Mesenchymal stem cell (in vitro differentiated cells and primary cell): Measurements from ENCODE around the gene ABCG1.

Experiments
- DNase-seq: peaks from one replicate; pipeline ENCODE4 v3.0.0-alpha.2; 2013
- H2AFZ ChIP-seq: one replicate; pipeline ENCODE4 v1.6.1; 2013; ENCODE audit warnings: low read depth, mild to moderate bottlenecking, control low read depth, inconsistent platforms, low read length, moderate library complexity
- H2AK5ac ChIP-seq: 2 replicates; pipeline ENCODE4 v1.6.1; 2013; ENCODE audit warnings: low read length, moderate library complexity, mild to moderate bottlenecking, inconsistent platforms; ENCODE audit not compliant: severe bottlenecking
- H2BK120ac ChIP-seq: one replicate; pipeline ENCODE4 v1.6.1; 2013; ENCODE audit warnings: low read depth, mild to moderate bottlenecking, inconsistent platforms, low read length, moderate library complexity
- H2BK12ac ChIP-seq, 2 experiments: one replicate each; pipeline ENCODE4 v1.6.1; 2013; ENCODE audit warnings: inconsistent platforms in 2 of 2, low read length in 2 of 2, mild to moderate bottlenecking in 2 of 2, moderate library complexity in 2 of 2, control low read depth in 1 of 2
- H2BK15ac ChIP-seq: one replicate; pipeline ENCODE4 v1.6.1; 2013; ENCODE audit warnings: mild to moderate bottlenecking, low read depth, inconsistent platforms; ENCODE audit not compliant: poor library complexity, severe bottlenecking
- H2BK5ac ChIP-seq: 2 replicates; pipeline ENCODE4 v1.6.1; 2013; ENCODE audit warnings: low read depth, mild to moderate bottlenecking, low read length, control low read depth, inconsistent platforms; ENCODE audit not compliant: poor library complexity, severe bottlenecking
- H3K14ac ChIP-seq, 2 experiments: one replicate each; pipeline ENCODE4 v1.6.1; 2013; ENCODE audit warnings: inconsistent platforms in 2 of 2, low read length in 2 of 2, control low read depth in 1 of 2, mild to moderate bottlenecking in 1 of 2, moderate library complexity in 1 of 2
- H3K18ac ChIP-seq, 2 experiments: one replicate each; pipeline ENCODE4 v1.6.1; 2013; ENCODE audit warnings: inconsistent platforms in 2 of 2, low read length in 2 of 2, control low read depth in 1 of 2, low read depth in 1 of 2, mild to moderate bottlenecking in 1 of 2
- H3K23ac ChIP-seq, 2 experiments: one replicate each; pipeline ENCODE4 v1.6.1; 2013; ENCODE audit warnings: inconsistent platforms in 2 of 2, low read length in 2 of 2, mild to moderate bottlenecking in 2 of 2, moderate library complexity in 2 of 2, control low read depth in 1 of 2
- H3K27ac ChIP-seq: 2 replicates; pipeline ENCODE4 v1.5.1; 2013; ENCODE audit warnings: mild to moderate bottlenecking, moderate library complexity, low read length, control low read depth, inconsistent platforms; ENCODE audit not compliant: poor library complexity, severe bottlenecking
- H3K27me3 ChIP-seq, 2 experiments: 2 replicates each; pipeline versions ENCODE4 v1.6.1 to v1.7.0; 2013; ENCODE audit warnings: low read length in 2 of 2, mild to moderate bottlenecking in 2 of 2, moderate library complexity in 2 of 2, control low read depth in 1 of 2, inconsistent platforms in 1 of 2; ENCODE audit not compliant: control insufficient read depth in 1 of 2, insufficient read depth in 1 of 2
- H3K36me3 ChIP-seq, 2 experiments: 2 replicates each; pipeline versions ENCODE4 v1.6.1 to v1.7.0; 2013; ENCODE audit warnings: low read length in 2 of 2, control low read depth in 1 of 2, inconsistent platforms in 1 of 2, low read depth in 1 of 2, mild to moderate bottlenecking in 1 of 2; ENCODE audit not compliant: insufficient read depth in 2 of 2, control insufficient read depth in 1 of 2
- H3K4ac ChIP-seq, 2 experiments: one replicate each; pipeline ENCODE4 v1.6.1; 2013; ENCODE audit warnings: inconsistent platforms in 2 of 2, low read length in 2 of 2, mild to moderate bottlenecking in 2 of 2, moderate library complexity in 2 of 2, control low read depth in 1 of 2, low read depth in 1 of 2
- H3K4me1 ChIP-seq: 2 replicates; pipeline ENCODE4 v1.6.1; 2013; ENCODE audit warnings: low read depth, low read length, control low read depth; ENCODE audit not compliant: control insufficient read depth, insufficient read depth
- H3K4me2 ChIP-seq: 2 replicates; pipeline ENCODE4 v1.6.1; 2013; ENCODE audit warnings: low read length, mild to moderate bottlenecking, inconsistent platforms; ENCODE audit not compliant: poor library complexity, severe bottlenecking
- H3K4me3 ChIP-seq, 2 experiments: 2 replicates each; pipeline versions ENCODE4 v1.5.1 to v1.7.0; 2013; ENCODE audit warnings: low read length in 2 of 2, mild to moderate bottlenecking in 2 of 2, control low read depth in 1 of 2, low read depth in 1 of 2; ENCODE audit not compliant: insufficient read depth in 1 of 2
- H3K79me1 ChIP-seq: replicated peaks from 2 replicates; pipeline ENCODE4 v1.6.1; 2013; ENCODE audit warnings: mild to moderate bottlenecking, control low read depth, low read length, inconsistent platforms; ENCODE audit not compliant: poor library complexity, severe bottlenecking
- H3K9ac ChIP-seq: 2 replicates; pipeline ENCODE4 v1.7.0; 2013; ENCODE audit warnings: mild to moderate bottlenecking, low read length, moderate library complexity
- H3K9me3 ChIP-seq: 2 replicates; pipeline ENCODE4 v1.7.0; 2013; ENCODE audit warnings: mild to moderate bottlenecking, low read length; ENCODE audit not compliant: control insufficient read depth
- H4K8ac ChIP-seq: one replicate; pipeline ENCODE4 v1.6.1; 2013; ENCODE audit warnings: inconsistent platforms, mild to moderate bottlenecking, low read length, moderate library complexity
- H4K91ac ChIP-seq: one replicate; pipeline ENCODE4 v1.6.1; 2013; ENCODE audit warnings: mild to moderate bottlenecking, low read length, inconsistent platforms
- WGBS: methylation state at CpG from one replicate; pipeline ENCODE4 v1.1.7; 2013; ENCODE audit warnings: mixed read lengths; 5-methylcytosine and 5-hydroxymethylcytosine counted together

Gene ABCG1

GRCh38 chr21:42221581-42222345 is 2.8 kb downstream of the ABCG1 start:
- no peak overlapping the region for H3K14ac ChIP-seq
- no peaks in the 10 kb centered on the region for H3K36me3 ChIP-seq
- no peak overlapping the region for H2AK5ac ChIP-seq
- WGBS = 82% methylated on average over 14 of the region's 15 CpGs
- H3K4me1 ChIP-seq = peaks cover 18% of the 10 kb centered on the region
- no peak overlapping the region for H3K27ac ChIP-seq
- H4K8ac ChIP-seq = no peak overlapping the region
- no peaks in the 10 kb centered on the region for H3K9me3 ChIP-seq
- no peak overlapping the region for H3K18ac ChIP-seq
- no peak overlapping the region for H2BK15ac ChIP-seq
- H4K91ac ChIP-seq = no peak overlapping the region
- H3K9ac ChIP-seq = no peak overlapping the region
- H2BK5ac ChIP-seq = no peak overlapping the region
- no peak overlapping the region for H2BK120ac ChIP-seq
- no peaks in the 10 kb centered on the region for H3K79me1 ChIP-seq
- H2AFZ ChIP-seq = no peak overlapping the region
- peaks cover 88 to 93% of the 10 kb centered on the region in 2 experiments for H3K27me3 ChIP-seq
- no peak overlapping the region for H3K4me2 ChIP-seq
- no peak overlapping the region for H2BK12ac ChIP-seq
- no peak overlapping the region for H3K4me3 ChIP-seq
- DNase-seq = no peak
- no peak overlapping the region for H3K4ac ChIP-seq
- no peak overlapping the region for H3K23ac ChIP-seq

GRCh38 chr21:42222386-42222785 is 3.4 kb downstream of the ABCG1 start:
- no peak overlapping the region for H3K4me3 ChIP-seq
- H3K4me2 ChIP-seq = no peak overlapping the region
- no peaks in the 10 kb centered on the region for H3K36me3 ChIP-seq
- H3K4me1 ChIP-seq = peaks cover 18% of the 10 kb centered on the region
- no peak overlapping the region for H3K4ac ChIP-seq
- 68% methylated on average over 4 of the region's 6 CpGs for WGBS
- H2BK120ac ChIP-seq = no peak overlapping the region
- H3K14ac ChIP-seq = no peak overlapping the region
- H3K23ac ChIP-seq = no peak overlapping the region
- H4K8ac ChIP-seq = no peak overlapping the region
- H3K18ac ChIP-seq = no peak overlapping the region
- no peak overlapping the region for H2AFZ ChIP-seq
- peaks cover 87% of the 10 kb centered on the region in 2 experiments for H3K27me3 ChIP-seq
- no peaks in the 10 kb centered on the region for H3K9me3 ChIP-seq
- no peak overlapping the region for H2BK15ac ChIP-seq
- H2AK5ac ChIP-seq = no peak overlapping the region
- no peaks in the 10 kb centered on the region for H3K79me1 ChIP-seq
- H4K91ac ChIP-seq = no peak overlapping the region
- no peak overlapping the region for H3K27ac ChIP-seq
- H2BK12ac ChIP-seq = no peak overlapping the region
- DNase-seq = no peak
- H2BK5ac ChIP-seq = no peak overlapping the region
- H3K9ac ChIP-seq = no peak overlapping the region

GRCh38 chr21:42222821-42223390 is 4.0 kb downstream of the ABCG1 start:
- Histone ChIP-seq H4K91ac (no peak overlapping the region), H3K27me3 (peaks cover 82 to 85% of the 10 kb centered on the region in 2 experiments), H2BK12ac (no peak overlapping the region), H2AFZ (no peak overlapping the region), H3K14ac (no peak overlapping the region), H3K9ac (no peak overlapping the region), H3K18ac (no peak overlapping the region), H3K4ac (no peak overlapping the region), H3K9me3 (no peaks in the 10 kb centered on the region), H3K4me3 (no peak overlapping the region), H2BK5ac (no peak overlapping the region), H3K36me3 (no peaks in the 10 kb centered on the region), H3K27ac (no peak overlapping the region), H3K23ac (no peak overlapping the region), H2BK15ac (no peak overlapping the region), H3K4me1 (peaks cover 18% of the 10 kb centered on the region), H2AK5ac (no peak overlapping the region), H3K4me2 (no peak overlapping the region), H3K79me1 (no peaks in the 10 kb centered on the region), H2BK120ac (no peak overlapping the region), H4K8ac (no peak overlapping the region)
- 79% methylated on average over 9 of the region's 9 CpGs for WGBS
- no peak for DNase-seq

- H3K9ac ChIP-seq = no peak overlapping the region
- H2BK12ac ChIP-seq = no peak overlapping the region
- no peak overlapping the region for H4K91ac ChIP-seq
- H3K27me3 ChIP-seq = peaks cover 72 to 82% of the 10 kb centered on the region in 2 experiments
- H2BK15ac ChIP-seq = no peak overlapping the region
- H3K36me3 ChIP-seq = no peaks in the 10 kb centered on the region
- H3K4ac ChIP-seq = no peak overlapping the region
- no peak overlapping the region for H2BK5ac ChIP-seq
- no peak overlapping the region for H3K4me2 ChIP-seq
- no peak for DNase-seq
- no peak overlapping the region for H3K14ac ChIP-seq
- no peak overlapping the region for H3K23ac ChIP-seq
- no peak overlapping the region for H3K4me3 ChIP-seq
- peaks cover 19% of the 10 kb centered on the region for H3K4me1 ChIP-seq
- no peak overlapping the region for H3K18ac ChIP-seq
- no peaks in the 10 kb centered on the region for H3K9me3 ChIP-seq
- H2BK120ac ChIP-seq = no peak overlapping the region
- H2AFZ ChIP-seq = no peak overlapping the region
- no peaks in the 10 kb centered on the region for H3K79me1 ChIP-seq
- no peak overlapping the region for H2AK5ac ChIP-seq
- WGBS = 80% methylated on average over 13 of the region's 15 CpGs
- no peak overlapping the region for H3K27ac ChIP-seq
- no peak overlapping the region for H4K8ac ChIP-seq
Observed at GRCh38 chr21:42223826-42224575, 5.1 kb downstream of the ABCG1 start.
